ENCODE results near the gene DPYD. TPM values are rescaled to one million over a fixed set of nuclear protein-coding genes. Genes with fewer than 3 reads are reported as not detected.

DPYD gene
- total and polyA plus RNA-seq, 9 of the 15 experiments (the other 6 are each of a cell fraction or from before 2014, with no cell fraction given), result 0.03 to 0.25 (median 0.08) TPM; not detected in 2

GRCh38 chr1:97202481-97203380 is 718.1 kb downstream of the DPYD start:
- FAIRE-seq (no peak), DNase-seq (ENCODE audit: extremely low read depth in 1 of 4, low spot score in 3 of 4) (no peak), ATAC-seq (no peak)
- 0 out of 2 replicates have a peak, but pooled peaks cover 2% of the 10 kb centered on the region for H3K9me3 ChIP-seq (replicated peaks; ENCODE audit: control insufficient read depth, insufficient read depth, low read depth, low read length)
- no TSS peak for BruUV-seq (replicated peaks)
- no peaks in the 10 kb centered on the region for H3K9me1 ChIP-seq (ENCODE audit: control insufficient read depth, insufficient read depth, low read length)
- 1% methylated on average over 5 of the region's 5 CpGs for WGBS (ENCODE audit: insufficient coverage, low coverage, missing lambda C conversion rate)
- TF ChIP-seq ZNF512 (tag; IDR thresholded peaks at IDR 0.05), result no peak
- TF ChIP-seq ATF6 (CRISPR knock-in tag; IDR thresholded peaks at IDR 0.05), result no peak
- TF ChIP-seq MEF2A (IDR thresholded peaks at IDR 0.05; ENCODE audit: control insufficient read depth, low read depth, low read length), result no peak
- TF ChIP-seq NFXL1 (CRISPR knock-in tag; IDR thresholded peaks at IDR 0.05), result no peak
- TF ChIP-seq ZNF274 (IDR thresholded peaks at IDR 0.05; ENCODE audit: borderline replicate concordance, low read depth, low read length), result no peak
- TF ChIP-seq CXXC5 (CRISPR knock-in tag; IDR thresholded peaks at IDR 0.05), result no peak
- TF ChIP-seq NEUROD1 (IDR thresholded peaks at IDR 0.05; ENCODE audit: borderline replicate concordance, low read depth, low read length, partially characterized antibody), result no peak
- TF ChIP-seq ZNF79 (CRISPR knock-in tag; IDR thresholded peaks at IDR 0.05; ENCODE audit: low read depth), result no peak
- no peak for TF ChIP-seq TSC22D4 (tag; IDR thresholded peaks at IDR 0.05)
- no peak for TF ChIP-seq POLR2B (IDR thresholded peaks at IDR 0.05; ENCODE audit: low read depth, partially characterized antibody)
- no peak for TF ChIP-seq NCOA6 (IDR thresholded peaks at IDR 0.05)
- no peaks in the 10 kb centered on the region for H3K36me3 ChIP-seq (ENCODE audit: control insufficient read depth, insufficient read depth, low read length)
- intact Hi-C loops (cut with micrococcal nuclease), result no loop called here
- CTCF ChIA-PET (ENCODE audit: low intra/inter-chr PET ratio), result no interaction called here
- H2AFZ ChIP-seq (ENCODE audit: low read depth, low read length), result no peak overlapping the region
- in situ Hi-C loops (cut with MboI), result no loop called here
- H3K4me1 ChIP-seq (replicated peaks in 1 of 2; ENCODE audit: control insufficient read depth in 2 of 2, insufficient read depth in 2 of 2, low read length in 2 of 2), result no peaks in the 10 kb centered on the region
- H3K79me2 ChIP-seq (ENCODE audit: control insufficient read depth, insufficient read depth, low read length), result no peaks in the 10 kb centered on the region
- no peak overlapping the region for H3K27ac ChIP-seq (ENCODE audit: extremely low read depth, low read depth, low read length)
- no peaks in the 10 kb centered on the region for H4K20me1 ChIP-seq (replicated peaks; ENCODE audit: control insufficient read depth, insufficient read depth, low read length)
- H3K4me3 ChIP-seq, result no peak overlapping the region
- POLR2A ChIA-PET, result no interaction called here
- H3K4me2 ChIP-seq (ENCODE audit: insufficient read depth, low read length), result no peak overlapping the region
- no peaks in the 10 kb centered on the region for H3K27me3 ChIP-seq (ENCODE audit: control insufficient read depth in 2 of 2, insufficient read depth in 2 of 2, low read length in 2 of 2)
- no peak overlapping the region for H3K9ac ChIP-seq (ENCODE audit: insufficient read depth in 1 of 2, low read depth in 2 of 2, low read length in 2 of 2)
